ENCODE data around the gene IWS1.

GRCh38 chr2:127523269-127523939 is 2.9 kb downstream of the IWS1 start:
- TF ChIP-seq E2F5 (CRISPR knock-in tag; IDR thresholded peaks at IDR 0.05) = no peak
- TF ChIP-seq AR (CRISPR knock-in tag; IDR thresholded peaks at IDR 0.05) = no peak
- no peak for TF ChIP-seq JUN (CRISPR knock-in tag; IDR thresholded peaks at IDR 0.05)
- no peak for TF ChIP-seq CTCF (IDR thresholded peaks at IDR 0.05)
- no peak for TF ChIP-seq GRHL2 (CRISPR knock-in tag; IDR thresholded peaks at IDR 0.05; ENCODE audit: insufficient replicate concordance, severe bottlenecking)
- no peak for TF ChIP-seq EMX1 (CRISPR knock-in tag; IDR thresholded peaks at IDR 0.05)
- no peak for TF ChIP-seq MAX (CRISPR knock-in tag; IDR thresholded peaks at IDR 0.05)
- no peak for TF ChIP-seq CREB1 (CRISPR knock-in tag; IDR thresholded peaks at IDR 0.05)
- TF ChIP-seq, protein P1, sequence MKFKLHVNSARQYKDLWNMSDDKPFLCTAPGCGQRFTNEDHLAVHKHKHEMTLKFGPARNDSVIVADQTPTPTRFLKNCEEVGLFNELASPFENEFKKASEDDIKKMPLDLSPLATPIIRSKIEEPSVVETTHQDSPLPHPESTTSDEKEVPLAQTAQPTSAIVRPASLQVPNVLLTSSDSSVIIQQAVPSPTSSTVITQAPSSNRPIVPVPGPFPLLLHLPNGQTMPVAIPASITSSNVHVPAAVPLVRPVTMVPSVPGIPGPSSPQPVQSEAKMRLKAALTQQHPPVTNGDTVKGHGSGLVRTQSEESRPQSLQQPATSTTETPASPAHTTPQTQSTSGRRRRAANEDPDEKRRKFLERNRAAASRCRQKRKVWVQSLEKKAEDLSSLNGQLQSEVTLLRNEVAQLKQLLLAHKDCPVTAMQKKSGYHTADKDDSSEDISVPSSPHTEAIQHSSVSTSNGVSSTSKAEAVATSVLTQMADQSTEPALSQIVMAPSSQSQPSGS (CRISPR knock-in tag; IDR thresholded peaks at IDR 0.05; ENCODE audit: borderline replicate concordance, low read depth) = no peak
